HG03442 (cell line): ENCODE data around the gene CXCL17.
"Not testable (repeated sequence)": the region's sequence is repeated elsewhere in the genome, so short reads cannot be mapped to it uniquely, and the experiment has no call there.

Experiments used
- ATAC-seq: cut with Tn5 transposase; IDR thresholded peaks from one replicate; pipeline ENCODE4 v1.9.1; 2021; ENCODE audit warnings: mild to moderate bottlenecking, moderate library complexity; ENCODE audit not compliant: unreplicated experiment

The CXCL17 gene

GRCh38 chr19:42442833-42443232 lies at the start of gene CXCL17:
TSS of gene CXCL17 (minus strand) at chr19:42442946. CDS start at chr19:42442832, 114 bp downstream.
- ATAC-seq: no peak

- ATAC-seq: no peak
Observed at GRCh38 chr19:42488783-42489521, 46.2 kb upstream of the CXCL17 start.

- ATAC-seq: no peak
Observed at GRCh38 chr19:42487798-42488178, 45.0 kb upstream of the CXCL17 start.

GRCh38 chr19:42487032-42487797 lies 44.5 kb upstream of the CXCL17 start:
- ATAC-seq: no peak

GRCh38 chr19:42485036-42485435 lies 42.3 kb upstream of the CXCL17 start:
- not testable (repeated sequence) for ATAC-seq

- ATAC-seq: no peak
Observed at GRCh38 chr19:42480335-42481095, 37.8 kb upstream of the CXCL17 start.

GRCh38 chr19:42479736-42480135 lies 37.0 kb upstream of the CXCL17 start:
- ATAC-seq: no peak

- ATAC-seq: no peak
Observed at GRCh38 chr19:42478765-42479311, 36.1 kb upstream of the CXCL17 start.

- ATAC-seq: no peak
Observed at GRCh38 chr19:42477933-42478332, 35.2 kb upstream of the CXCL17 start.

GRCh38 chr19:42477117-42477516 lies 34.4 kb upstream of the CXCL17 start:
- no peak for ATAC-seq

- no peak for ATAC-seq
Observed at GRCh38 chr19:42475366-42475765, 32.6 kb upstream of the CXCL17 start.

- ATAC-seq: no peak
Observed at GRCh38 chr19:42474743-42475142, 32.0 kb upstream of the CXCL17 start.

- no peak for ATAC-seq
Observed at GRCh38 chr19:42473686-42474085, 30.9 kb upstream of the CXCL17 start.

GRCh38 chr19:42472402-42473147 lies 29.8 kb upstream of the CXCL17 start:
- ATAC-seq: no peak

- ATAC-seq: no peak
Observed at GRCh38 chr19:42471554-42472249, 29.0 kb upstream of the CXCL17 start.

- no peak for ATAC-seq
Observed at GRCh38 chr19:42469311-42470235, 26.8 kb upstream of the CXCL17 start.

GRCh38 chr19:42468273-42468796 lies 25.6 kb upstream of the CXCL17 start:
- ATAC-seq: no peak

GRCh38 chr19:42467183-42467760 lies 24.5 kb upstream of the CXCL17 start:
- no peak for ATAC-seq
